ENCODE results near the gene FRMPD2.

DNA sequence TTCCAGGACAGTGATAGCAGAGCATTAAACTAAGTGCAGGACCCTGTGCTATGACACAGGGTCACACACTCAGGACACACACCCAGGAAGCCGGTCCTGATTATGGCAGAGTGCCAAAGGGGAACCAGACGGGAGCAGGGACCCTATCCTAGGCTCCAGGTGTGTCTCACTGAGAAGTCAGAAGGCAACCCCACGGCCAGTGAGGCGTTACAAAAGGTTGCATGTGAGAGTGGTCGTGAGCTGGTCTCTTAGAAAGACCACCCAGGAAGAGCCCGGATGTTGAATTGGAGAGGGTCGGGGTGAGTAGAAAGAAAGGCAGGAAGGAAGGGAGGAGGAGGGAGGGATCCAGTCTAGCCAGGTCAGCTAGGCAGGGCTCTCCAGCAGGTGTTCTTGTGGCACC is 31.0 kb downstream of the FRMPD2 start:
- TF ChIP-seq, protein P1, sequence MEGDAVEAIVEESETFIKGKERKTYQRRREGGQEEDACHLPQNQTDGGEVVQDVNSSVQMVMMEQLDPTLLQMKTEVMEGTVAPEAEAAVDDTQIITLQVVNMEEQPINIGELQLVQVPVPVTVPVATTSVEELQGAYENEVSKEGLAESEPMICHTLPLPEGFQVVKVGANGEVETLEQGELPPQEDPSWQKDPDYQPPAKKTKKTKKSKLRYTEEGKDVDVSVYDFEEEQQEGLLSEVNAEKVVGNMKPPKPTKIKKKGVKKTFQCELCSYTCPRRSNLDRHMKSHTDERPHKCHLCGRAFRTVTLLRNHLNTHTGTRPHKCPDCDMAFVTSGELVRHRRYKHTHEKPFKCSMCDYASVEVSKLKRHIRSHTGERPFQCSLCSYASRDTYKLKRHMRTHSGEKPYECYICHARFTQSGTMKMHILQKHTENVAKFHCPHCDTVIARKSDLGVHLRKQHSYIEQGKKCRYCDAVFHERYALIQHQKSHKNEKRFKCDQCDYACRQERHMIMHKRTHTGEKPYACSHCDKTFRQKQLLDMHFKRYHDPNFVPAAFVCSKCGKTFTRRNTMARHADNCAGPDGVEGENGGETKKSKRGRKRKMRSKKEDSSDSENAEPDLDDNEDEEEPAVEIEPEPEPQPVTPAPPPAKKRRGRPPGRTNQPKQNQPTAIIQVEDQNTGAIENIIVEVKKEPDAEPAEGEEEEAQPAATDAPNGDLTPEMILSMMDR (IDR thresholded peaks at IDR 0.05) = no peak
- TF ChIP-seq GABPA (IDR thresholded peaks at IDR 0.05; ENCODE audit: low read depth) = no peak
- no peak for TF ChIP-seq EP300 (IDR thresholded peaks at IDR 0.05; ENCODE audit: borderline replicate concordance in 1 of 2, low read depth in 1 of 2, low read length in 1 of 2)
- no peak for TF ChIP-seq MXI1 (IDR thresholded peaks at IDR 0.05; ENCODE audit: low read depth, low read length)
- TF ChIP-seq, protein P2, sequence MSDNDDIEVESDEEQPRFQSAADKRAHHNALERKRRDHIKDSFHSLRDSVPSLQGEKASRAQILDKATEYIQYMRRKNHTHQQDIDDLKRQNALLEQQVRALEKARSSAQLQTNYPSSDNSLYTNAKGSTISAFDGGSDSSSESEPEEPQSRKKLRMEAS (IDR thresholded peaks at IDR 0.05; ENCODE audit: low read depth) = no peak
- no peak for TF ChIP-seq TAF1 (IDR thresholded peaks at IDR 0.05; ENCODE audit: borderline replicate concordance, low read depth, low read length)
- TF ChIP-seq EZH2phosphoT487 (IDR thresholded peaks at IDR 0.05; ENCODE audit: borderline replicate concordance, low read depth) = no peak
- TF ChIP-seq TEAD4 (IDR thresholded peaks at IDR 0.05; ENCODE audit: borderline replicate concordance, insufficient read depth) = no peak
